ENCODE data around the gene SRGAP3.

SRGAP3 gene

DNA sequence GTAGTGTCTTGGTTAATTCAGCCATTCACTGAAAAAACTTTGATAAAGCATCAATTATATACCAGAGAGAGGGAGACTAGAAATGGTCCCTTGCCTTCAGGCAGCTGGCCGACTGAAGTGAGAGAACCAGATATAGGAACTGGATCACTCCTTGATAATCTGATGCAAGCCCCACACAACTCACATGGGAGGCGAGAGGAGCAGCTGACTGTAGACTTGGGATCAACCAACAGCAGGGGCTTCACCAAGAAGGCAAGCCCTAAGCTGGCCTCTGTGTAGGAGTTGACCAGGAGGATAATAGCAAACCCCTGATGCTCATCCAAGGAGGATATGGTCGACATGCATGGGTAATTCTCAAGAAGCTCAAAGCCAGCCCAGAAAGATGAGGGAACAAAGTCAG lies 133.1 kb downstream of the SRGAP3 start:
- DNase-seq (ENCODE audit: low read depth in 2 of 2) = no peak

DNA sequence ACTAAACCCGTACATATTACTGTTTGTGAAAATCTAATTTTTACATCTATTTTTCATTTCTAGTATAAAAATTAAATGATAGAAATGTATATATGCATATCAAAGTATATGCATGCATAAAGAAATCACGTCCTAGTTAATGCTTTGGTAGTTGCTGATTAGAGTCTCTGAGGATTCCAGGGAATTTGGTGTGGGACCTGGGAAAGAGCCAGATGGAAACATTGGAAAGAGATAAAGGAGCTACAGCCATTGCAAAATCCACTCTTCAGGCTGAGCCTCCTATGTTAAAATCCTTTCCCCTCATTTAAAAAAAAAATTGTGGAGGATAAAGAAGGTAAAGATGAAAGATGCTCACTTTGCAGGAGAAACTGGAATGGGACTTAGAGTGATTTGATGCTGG lies 134.1 kb downstream of the SRGAP3 start:
- no peak for DNase-seq (ENCODE audit: low read depth in 2 of 2)

DNA sequence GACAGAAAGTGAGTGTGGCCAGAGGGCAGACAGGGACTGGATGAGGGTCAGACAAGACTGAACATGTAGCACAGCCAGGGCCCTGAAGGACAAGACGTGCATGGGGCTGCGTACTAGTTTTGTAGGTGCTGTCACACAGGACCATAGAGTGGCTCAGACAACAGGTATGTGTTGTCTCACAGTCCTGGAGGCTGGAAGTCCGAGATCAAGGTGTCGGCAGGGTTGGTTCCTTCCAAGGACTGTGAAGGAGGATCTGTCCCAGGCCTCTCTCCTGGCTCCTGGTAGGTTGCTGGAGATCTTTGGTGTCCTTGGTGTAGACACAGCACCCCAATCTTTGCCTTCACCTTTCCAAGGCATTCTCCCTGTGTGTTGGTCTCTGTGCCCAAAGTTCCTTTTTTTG lies 136.4 kb downstream of the SRGAP3 start:
- no peak for DNase-seq (ENCODE audit: low read depth in 2 of 2)

DNA sequence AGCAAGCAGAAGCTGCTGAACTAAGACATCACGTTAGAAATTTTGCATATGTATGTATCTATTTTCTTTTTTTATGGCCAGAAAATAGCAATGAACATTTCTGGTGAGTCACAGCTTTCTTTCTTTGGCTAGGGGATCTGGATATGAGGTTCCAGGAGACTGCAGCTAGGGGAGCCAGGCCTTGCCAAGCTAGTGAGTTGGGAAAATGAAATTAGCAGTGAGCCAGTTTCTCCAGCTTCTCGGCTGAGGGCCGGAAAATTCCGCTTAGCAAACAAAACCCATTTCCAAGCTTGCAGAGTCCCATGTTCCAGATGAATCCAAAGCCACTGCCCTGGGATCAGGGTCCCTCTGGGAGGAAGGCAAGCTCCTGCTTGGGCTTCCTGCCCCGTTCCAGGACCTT lies 137.6 kb downstream of the SRGAP3 start:
- DNase-seq (ENCODE audit: low read depth in 2 of 2) = no peak

DNA sequence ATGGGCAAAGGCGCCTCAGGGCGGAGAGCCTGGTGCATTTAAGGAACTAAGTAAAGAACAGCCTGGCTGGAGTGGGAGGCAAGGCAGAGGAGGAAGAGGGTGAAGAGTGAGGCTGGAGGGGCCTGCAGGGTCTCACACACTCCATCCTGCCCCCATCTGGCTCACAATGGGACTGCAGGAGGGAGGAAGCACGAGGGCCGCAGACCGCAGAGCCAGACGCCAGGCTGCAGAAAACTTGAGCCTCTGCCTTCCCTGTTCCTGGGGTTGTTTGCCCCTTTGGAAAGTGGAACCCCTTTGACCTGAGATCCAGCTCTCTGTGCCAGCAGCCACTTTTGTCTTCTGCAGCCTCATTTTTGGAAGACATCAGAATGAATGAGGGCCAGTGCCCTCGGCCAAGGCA lies 138.0 kb downstream of the SRGAP3 start:
- DNase-seq (ENCODE audit: low read depth in 2 of 2) = no peak

DNA sequence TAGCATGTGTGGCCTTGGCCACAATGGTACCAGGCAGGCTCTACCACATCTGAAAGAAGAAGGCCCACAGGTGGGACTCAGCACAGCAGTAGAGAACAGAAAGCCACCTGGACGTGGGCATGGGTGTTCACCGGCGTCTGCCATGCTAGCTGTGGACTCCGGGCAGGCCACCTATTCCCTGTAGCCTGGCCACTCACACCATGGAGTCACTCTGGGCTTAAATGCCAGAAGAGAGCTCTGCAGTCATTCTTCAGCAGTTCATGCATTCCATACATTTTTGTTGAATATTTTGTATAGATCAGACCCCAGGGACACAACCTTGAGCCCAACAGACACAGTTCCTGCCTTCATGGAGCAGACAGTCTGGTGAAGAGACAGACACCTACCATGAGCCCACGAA lies 138.6 kb downstream of the SRGAP3 start:
- DNase-seq (ENCODE audit: low read depth in 2 of 2) = no peak

DNA sequence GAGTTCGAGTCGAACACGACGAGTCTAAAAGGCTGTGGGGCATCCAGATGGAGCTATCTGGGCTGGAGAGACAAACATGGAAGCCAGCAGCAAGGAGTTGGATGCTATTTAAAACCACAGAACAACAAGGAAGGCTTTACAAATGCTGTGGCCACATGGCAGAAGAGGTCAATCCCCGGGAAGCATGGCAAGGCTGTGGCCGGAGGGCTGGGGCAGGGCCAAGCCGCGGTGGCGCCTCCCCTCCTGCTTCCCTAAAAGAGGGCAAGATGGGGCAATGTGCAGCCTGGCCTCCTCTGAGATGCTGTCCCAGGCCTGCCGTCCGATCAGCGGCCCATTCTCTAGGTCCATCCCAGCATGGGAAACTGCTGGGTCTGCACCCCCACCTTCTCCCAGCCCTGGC lies 139.1 kb downstream of the SRGAP3 start:
- no peak for DNase-seq (ENCODE audit: low read depth in 2 of 2)

DNA sequence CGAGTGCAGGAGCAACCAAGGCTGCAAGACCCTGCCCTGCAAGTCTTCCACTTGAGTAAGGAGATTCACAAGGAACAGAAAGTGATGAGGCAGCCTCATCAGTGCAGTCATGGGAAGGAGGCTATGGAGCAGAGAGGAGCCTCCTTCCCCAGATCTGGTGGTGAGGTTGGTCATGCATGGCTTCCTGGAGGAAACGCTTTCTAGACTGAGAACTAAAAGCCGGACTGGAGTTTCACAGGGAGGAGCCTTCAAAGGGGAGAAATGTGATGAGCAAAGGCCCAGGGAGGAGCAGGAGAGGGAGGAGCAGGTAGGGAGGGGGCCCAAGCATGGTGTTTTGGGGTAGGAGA lies 139.9 kb downstream of the SRGAP3 start:
- DNase-seq (ENCODE audit: low read depth in 2 of 2) = no peak

DNA sequence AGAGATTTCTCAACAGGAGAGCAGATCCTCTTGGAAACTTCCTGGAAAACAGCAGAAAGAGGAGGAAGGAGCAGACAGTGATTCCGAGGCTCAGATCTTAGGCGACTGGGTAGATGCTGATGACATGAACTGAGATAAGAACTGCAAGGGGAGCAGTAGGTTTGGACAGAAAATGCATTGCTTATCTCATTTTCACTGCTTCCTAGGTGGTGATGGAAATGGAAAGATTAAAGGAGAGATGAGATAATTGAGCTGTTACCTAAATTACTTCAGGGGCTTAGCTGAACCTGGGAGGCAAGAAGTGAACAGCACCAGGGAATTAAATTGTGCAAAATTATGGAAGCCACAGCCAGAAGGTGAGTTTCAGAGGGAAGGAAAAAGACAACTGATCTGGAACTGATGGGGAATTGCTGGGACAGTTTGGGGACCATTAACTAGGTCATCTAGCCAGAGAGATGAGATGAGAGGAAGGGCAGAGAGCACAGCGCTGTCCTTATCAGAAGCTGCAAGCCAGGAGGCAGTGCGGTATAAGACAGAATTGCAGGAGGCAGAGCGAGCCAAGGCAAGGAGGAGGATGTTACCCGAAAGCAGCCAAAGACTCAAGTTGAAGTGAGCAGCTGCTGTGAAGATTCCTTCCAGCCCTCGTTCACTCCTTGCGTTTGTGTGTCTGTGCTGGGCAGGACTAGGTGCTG lies 140.4 kb downstream of the SRGAP3 start:
- no peak for DNase-seq (ENCODE audit: low read depth in 2 of 2)

DNA sequence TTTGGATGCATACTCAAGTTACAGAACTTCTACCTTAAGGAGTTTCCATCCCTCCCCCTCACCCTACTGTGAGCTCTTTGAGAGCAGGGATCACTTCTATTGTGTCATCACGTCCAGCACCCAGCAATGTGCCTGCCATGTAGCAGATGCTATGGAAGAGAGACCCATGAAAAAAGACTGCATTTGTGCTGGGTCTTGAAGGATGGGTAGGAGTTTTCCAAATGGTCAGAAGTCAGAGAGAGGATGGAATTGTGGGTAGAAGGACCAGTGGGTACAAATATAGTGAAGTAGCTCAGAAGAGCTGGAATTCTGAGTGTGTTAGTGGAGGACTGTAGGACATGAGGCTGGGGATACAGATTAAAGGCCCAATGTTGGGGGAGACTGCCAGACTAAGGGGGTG lies 141.7 kb downstream of the SRGAP3 start:
- DNase-seq (ENCODE audit: low read depth in 2 of 2) = no peak

DNA sequence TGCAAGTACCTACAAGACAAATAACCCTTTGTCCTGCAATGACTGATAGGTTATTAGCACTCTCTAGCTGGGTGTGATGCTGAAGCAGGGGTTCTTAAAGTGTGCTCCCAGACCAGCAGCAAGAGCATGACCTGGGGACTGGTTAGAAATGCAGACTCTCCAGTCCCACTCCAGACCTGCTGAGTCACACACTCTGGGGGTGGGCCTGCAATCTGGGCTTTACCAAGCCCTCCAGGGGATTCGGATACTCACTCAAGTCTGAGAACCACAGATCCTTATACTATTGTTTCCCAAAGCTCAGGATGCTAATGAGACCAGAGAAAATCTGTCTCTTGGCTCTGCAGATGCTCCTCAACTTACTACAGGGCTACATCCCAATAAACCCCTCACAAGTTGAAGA lies 144.0 kb downstream of the SRGAP3 start:
- DNase-seq (ENCODE audit: low read depth in 2 of 2) = no peak

DNA sequence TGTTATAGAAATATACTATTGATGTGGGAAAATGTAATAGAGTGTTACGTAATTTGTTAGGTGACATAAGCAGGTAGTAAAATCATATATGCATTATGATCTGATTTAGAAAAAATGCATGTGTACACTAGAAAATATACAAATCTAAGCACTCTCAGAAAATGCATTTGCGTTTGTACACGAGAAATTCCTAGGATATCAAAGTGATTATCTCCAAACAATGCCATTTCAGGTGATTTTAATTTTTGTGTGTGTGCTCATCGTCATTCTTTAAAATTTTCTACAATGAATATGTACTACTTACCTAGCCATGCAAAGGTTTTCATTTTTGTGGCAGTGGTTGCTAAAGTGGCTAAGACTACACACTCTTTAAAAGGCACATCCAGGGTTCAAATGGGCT lies 145.3 kb downstream of the SRGAP3 start:
- no peak for DNase-seq (ENCODE audit: low read depth in 2 of 2)

DNA sequence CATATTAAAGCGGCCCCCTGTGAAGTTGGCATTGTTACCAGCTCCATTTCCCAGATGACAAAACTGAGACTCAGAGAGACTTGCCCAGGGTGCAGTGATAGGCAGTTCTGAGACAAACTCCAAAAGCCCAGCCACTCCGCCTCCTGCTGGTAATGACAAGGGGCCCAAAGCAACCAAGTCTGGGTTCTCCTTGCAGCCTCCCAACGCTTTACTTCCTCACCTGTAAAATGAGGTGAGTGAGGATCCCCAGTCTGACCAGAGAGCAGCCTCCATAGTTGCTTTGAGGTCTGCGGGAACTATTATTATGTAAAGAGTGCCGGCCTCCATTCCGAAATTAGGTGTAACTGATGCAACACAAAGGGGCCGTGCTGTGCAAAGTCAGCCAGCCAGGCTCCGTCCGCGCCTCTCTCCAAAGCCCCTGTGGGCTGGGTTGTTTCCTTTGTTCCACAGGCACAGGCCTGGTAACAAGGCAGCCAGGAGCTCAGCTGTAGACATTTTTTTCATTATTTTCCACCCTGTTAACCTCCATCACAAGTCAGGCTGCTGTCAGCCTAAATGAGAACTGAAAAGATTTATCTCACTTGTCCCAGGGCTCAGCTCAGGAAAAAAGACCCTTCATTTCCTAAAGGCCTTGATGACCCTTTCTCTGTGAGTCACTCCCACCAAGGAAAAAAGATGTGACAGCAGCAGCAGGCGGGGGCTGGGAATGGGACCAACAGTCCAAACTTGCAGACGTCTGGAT lies 147.0 kb downstream of the SRGAP3 start:
- no peak for DNase-seq (ENCODE audit: low read depth in 2 of 2)

DNA sequence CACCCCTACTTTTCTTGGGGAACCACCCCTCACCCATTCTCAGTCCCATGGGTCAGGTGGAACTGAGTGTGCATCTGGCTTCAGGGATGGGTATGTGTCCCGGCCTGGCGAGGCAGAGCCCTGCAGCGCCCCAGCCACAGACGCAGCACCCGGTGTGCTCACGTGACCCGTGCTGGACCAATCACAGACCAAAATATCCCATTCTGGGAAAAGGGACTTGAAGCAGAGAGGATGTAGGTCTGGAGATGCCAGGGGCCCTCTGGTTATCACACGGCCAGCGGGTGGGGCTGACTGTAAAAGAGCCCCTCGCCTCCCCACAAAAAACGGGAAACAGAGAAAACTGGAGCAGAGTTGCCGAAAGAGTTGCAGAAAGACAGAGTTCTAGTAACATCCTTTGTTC lies 148.2 kb downstream of the SRGAP3 start:
- no peak for DNase-seq (ENCODE audit: low read depth in 2 of 2)

DNA sequence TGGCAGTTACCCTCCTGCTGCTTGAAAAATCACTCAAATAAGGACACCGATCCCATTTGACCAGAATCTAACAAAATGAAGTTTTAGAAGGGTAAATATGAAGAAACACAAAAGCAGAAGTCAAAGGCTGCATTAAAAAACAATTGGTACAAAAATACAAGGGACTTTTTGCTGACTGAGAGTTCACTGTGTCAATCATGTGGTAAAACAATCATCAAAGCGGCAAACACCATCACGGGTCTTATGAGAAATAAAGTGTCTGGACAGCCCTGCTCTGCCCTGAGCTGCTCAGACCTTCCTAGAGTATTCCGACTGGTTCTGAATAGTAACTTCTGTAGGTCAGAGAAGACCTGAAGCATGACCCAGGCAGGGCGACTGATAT lies 148.9 kb downstream of the SRGAP3 start:
- DNase-seq (ENCODE audit: low read depth in 2 of 2) = no peak

DNA sequence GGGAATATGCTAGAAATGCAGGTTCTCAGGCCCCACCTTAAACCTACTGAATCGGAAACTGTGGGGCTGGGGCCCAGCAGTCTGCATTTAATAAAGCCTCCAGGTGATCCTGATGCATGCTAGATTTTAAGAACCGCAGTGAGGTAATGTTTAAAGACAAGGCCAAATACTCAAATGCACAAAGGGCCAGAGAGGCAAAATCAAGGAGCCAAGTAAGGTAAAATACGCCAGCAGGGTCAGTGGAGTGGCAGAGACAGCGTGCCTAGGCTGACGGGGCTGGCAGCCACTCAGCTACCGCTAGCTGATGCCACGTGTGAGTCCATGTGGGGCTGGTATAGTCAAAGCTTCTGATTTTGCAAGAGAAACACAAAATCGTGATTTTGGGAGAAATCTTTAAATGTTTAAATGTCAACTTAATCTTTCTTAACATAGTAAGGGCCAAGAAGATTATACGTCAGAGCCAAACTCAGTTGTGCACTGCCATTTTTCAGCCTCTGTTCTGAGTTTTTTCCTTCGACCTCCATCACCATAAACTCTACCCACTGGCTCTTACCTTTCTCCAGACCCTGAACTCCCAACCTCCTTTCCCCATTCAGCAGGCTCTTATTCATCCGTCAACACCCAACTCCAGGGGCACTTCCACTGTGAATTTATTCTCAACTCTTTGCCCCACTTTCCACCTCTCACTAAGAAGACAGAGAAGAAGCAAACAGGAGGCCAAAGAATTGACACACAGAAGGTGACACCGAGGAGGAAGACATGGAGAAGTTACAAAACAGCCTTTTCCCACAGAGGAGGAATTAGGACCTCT lies 149.5 kb downstream of the SRGAP3 start:
- DNase-seq (ENCODE audit: low read depth in 2 of 2) = no peak

DNA sequence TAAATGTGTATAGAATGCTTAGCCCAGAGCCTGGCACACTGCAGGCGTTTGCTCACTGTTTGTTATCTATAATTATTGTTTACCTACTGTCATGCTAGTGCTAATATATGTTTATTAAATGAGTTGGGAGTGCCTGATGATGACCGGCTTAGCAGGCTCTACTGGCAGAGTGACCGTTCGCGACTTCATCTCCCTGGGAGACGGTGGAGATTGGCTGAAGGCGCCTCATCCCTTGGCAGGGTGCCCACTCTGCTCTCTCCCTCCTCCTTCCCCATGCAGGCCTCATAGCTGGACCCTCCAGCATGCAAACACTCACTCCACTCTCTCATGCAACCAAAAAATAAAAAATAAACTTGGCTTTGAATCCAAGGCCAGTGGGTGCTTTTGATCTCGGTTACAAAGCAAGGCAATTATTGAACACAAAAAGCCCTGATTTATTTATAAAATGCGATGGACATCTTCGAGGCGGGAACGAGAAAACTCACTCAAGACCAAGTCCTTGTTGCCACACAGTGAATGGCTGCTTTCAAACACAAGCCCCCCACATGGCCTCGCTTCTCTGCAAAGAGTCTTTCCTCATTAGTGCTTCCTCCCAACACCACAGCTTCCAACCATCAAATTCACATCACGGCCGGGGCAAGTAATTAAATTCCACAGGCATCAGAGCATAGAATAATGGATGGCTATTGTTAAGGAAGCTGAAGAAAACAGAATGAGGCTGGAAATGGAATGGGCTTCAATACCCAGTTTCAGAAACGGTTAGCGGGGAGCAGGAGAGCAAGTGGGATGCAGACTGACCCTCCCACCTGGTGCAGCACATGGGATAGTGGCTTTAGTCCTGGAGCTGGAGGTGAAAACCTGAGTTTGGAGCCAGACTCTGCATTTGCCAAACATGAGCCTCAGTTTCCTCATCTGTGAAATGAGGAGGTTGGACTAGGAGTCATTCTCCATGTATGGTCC lies 150.4 kb downstream of the SRGAP3 start:
- no peak for DNase-seq (ENCODE audit: low read depth in 2 of 2)

DNA sequence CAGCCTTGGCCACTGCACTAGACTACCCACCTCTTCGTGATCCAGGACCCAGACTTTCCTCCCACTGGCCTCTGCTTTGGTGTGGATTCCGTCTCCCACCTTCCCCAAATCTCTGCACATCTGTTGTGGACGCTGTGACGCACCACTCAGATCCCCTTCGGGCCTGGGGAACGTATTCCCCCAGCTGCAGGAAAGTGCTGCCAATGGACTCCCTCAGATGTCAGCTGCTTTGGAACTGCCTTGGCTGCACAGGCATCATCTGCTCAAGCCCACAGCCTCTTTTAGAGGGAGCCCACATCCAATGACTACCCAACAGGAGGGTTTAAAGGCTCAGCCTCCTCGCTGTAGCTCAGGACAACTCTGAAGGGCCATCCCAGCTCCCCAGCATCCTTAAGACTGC lies 152.0 kb downstream of the SRGAP3 start:
- no peak for DNase-seq (ENCODE audit: low read depth in 2 of 2)

DNA sequence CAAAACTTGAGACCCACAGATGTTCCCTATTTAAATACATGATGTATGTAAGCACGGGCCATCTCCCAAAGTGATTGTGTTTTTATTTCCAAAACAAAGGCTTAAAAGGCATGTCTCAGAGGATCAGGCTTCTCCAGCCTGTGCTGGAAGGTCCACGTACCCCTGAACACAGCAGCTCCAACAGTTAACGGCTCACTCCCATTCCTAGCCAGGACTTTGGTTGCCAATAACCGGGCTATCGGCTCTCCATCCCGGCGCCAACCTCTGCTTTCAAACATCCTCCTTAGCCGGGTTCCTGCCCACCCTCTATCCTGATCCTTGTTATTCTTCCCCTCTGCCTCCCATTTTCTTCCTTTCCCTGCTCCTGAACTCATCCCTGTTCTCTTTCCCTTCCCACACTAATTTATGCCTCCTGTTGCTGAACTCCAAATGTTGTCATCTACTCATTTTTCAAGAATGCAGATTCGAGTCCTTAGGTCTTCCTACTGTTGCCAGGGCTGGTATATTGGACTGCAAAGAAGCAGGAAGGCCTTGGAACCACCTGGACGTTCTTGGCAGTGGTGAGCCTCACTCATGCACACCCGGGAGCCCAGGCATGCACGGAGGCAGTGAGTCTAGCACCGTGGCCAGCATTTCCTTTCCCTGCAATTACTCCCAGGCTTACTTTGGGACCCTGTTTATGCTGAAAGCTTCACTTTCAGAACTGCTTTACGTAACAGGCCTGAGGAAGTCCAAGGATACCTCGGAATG lies 157.8 kb downstream of the SRGAP3 start:
- DNase-seq (ENCODE audit: low read depth in 2 of 2) = no peak

DNA sequence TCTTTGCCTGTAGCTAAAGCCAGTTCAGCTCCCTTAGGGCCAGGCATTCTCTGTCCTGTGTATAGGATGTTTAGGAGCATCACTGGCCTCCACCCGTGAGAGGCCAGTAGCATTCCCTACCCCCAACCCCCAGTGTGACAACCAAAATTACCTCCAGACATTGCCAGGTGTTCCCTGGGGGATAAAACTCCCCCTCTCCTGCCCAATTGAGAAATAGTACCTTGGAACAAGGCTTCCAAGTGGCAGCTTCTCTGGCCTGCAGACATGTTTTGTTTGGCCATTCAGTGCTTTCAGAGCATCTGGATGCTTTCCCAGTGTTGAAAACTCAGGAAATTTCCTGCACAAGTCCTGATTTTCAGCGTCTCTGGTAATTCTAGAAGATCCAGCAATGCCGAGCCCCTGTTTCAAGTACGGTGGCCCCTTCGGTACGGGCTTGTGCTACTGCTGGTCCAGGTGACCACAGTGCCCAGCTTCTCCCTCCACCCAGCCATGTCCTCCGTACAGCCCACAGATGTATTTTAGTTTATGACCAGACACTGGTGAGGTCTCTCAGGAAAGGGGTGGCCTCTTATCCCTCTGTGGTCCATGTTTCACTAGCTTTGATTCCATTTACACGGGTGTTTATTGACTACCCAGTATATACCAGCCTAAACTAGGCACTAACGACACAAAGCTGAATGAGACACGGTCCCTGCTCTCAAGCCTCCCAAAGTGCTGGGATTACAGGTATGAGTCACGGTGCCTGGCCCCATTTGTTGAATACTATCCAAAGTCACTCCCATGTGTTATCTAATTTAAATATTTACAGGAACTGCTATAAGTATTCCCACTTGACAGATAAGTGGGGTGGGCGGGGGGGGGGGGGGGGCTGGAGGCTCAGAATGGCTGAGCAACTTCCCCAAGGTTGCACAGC lies 160.7 kb downstream of the SRGAP3 start:
- DNase-seq (ENCODE audit: low read depth in 2 of 2) = no peak

Data from activated CD4-positive, alpha-beta T cell treated with anti-CD3 and anti-CD28 coated beads for 24 hours (primary cell).